Loucy (cell line): ENCODE results near the gene SMARCA1.

ENCODE experiments used
- H2AFZ ChIP-seq: fragments of 200-600 bp; sonication (generic); 2 replicates; pipeline ENCODE4 v1.6.0; 2016; ENCODE audit warnings: antibody characterized with exemption, mild to moderate bottlenecking, low read length, moderate library complexity
- H3F3A ChIP-seq: fragments of 200-600 bp; 2 replicates; pipeline ENCODE4 v1.6.0; 2016; ENCODE audit warnings: antibody characterized with exemption, low read depth, mild to moderate bottlenecking
- H3K27me3 ChIP-seq: fragments of 200-600 bp; sonication (generic); 2 replicates; pipeline ENCODE4 v1.6.1; 2014; ENCODE audit warnings: low read length, mild to moderate bottlenecking; ENCODE audit not compliant: insufficient read depth, poor library complexity, severe bottlenecking
- H3K36me3 ChIP-seq: fragments of 200-600 bp; sonication (generic); 2 replicates; pipeline ENCODE4 v1.6.1; 2016; ENCODE audit warnings: low read length; ENCODE audit not compliant: insufficient read depth
- H3K4me1 ChIP-seq: fragments of 200-600 bp; sonication (generic); 2 replicates; pipeline ENCODE4 v1.5.1; 2014; ENCODE audit warnings: low read length, mild to moderate bottlenecking; ENCODE audit not compliant: insufficient read depth, poor library complexity, severe bottlenecking
- H3K4me2 ChIP-seq: fragments of 200-600 bp; sonication (generic); 2 replicates; pipeline ENCODE4 v1.6.0; 2014; ENCODE audit warnings: antibody characterized with exemption, low read length, low read depth, mild to moderate bottlenecking; ENCODE audit not compliant: poor library complexity, severe bottlenecking
- H3K4me3 ChIP-seq: fragments of 200-600 bp; sonication (generic); 2 replicates; pipeline ENCODE4 v1.5.1; 2014; ENCODE audit warnings: low read length, mild to moderate bottlenecking, mixed read lengths; ENCODE audit not compliant: poor library complexity, severe bottlenecking
- H3K79me2 ChIP-seq: fragments of 200-600 bp; sonication (generic); 2 replicates; pipeline ENCODE4 v1.6.1; 2014; ENCODE audit warnings: low read length; ENCODE audit not compliant: insufficient read depth
- H3K9ac ChIP-seq: fragments of 200-600 bp; sonication (generic); 2 replicates; pipeline ENCODE4 v1.6.0; 2014; ENCODE audit warnings: mild to moderate bottlenecking, low read depth, low read length, moderate library complexity; ENCODE audit not compliant: poor library complexity, severe bottlenecking
- H3K9me2 ChIP-seq: fragments of 200-600 bp; sonication (generic); replicated peaks from 2 replicates; pipeline ENCODE4 v1.6.1; 2016; ENCODE audit warnings: low read depth, low read length, mixed read lengths
- H3K9me3 ChIP-seq: fragments of 200-600 bp; sonication (generic); 2 replicates; pipeline ENCODE4 v1.6.1; 2014; ENCODE audit warnings: mild to moderate bottlenecking, antibody characterized with exemption, low read length, low read depth; ENCODE audit not compliant: insufficient read depth
- H4K20me1 ChIP-seq: fragments of 200-600 bp; sonication (generic); 2 replicates; pipeline ENCODE4 v1.6.0; 2014; ENCODE audit warnings: antibody characterized with exemption, low read length, mild to moderate bottlenecking; ENCODE audit not compliant: insufficient read depth, poor library complexity, severe bottlenecking
- EZH2phosphoT487 ChIP-seq: fragments of 200-600 bp; IDR thresholded peaks from 2 replicates; pipeline ENCODE4 v1.6.1; 2018; ENCODE audit warnings: antibody characterized with exemption, mild to moderate bottlenecking, moderate library complexity, borderline replicate concordance
- TF ChIP-seq, protein P1 (sequence below): fragments of 200-600 bp; sonication (generic); conservative IDR thresholded peaks from 2 replicates; pipeline ENCODE4 v1.5.1; 2014; ENCODE audit warnings: mild to moderate bottlenecking, antibody characterized with exemption, low read length

The SMARCA1 gene

GRCh38 chrX:129461801-129462456, 61.4 kb downstream of the SMARCA1 start:
- H4K20me1 ChIP-seq: no peaks in the 10 kb centered on the region
- H3K9me3 ChIP-seq: no peaks in the 10 kb centered on the region
- no peaks in the 10 kb centered on the region for H3K36me3 ChIP-seq
- no peaks in the 10 kb centered on the region for H3F3A ChIP-seq
- no peaks in the 10 kb centered on the region for H3K4me1 ChIP-seq
- no peak overlapping the region for H3K4me2 ChIP-seq
- no peak overlapping the region for H3K4me3 ChIP-seq
- H3K9ac ChIP-seq: no peak overlapping the region
- H3K9me2 ChIP-seq: no peaks in the 10 kb centered on the region
- H2AFZ ChIP-seq: peak overlapping the region; percentile 67; the same call in 1 of the 2 replicates
- TF ChIP-seq, protein P1, sequence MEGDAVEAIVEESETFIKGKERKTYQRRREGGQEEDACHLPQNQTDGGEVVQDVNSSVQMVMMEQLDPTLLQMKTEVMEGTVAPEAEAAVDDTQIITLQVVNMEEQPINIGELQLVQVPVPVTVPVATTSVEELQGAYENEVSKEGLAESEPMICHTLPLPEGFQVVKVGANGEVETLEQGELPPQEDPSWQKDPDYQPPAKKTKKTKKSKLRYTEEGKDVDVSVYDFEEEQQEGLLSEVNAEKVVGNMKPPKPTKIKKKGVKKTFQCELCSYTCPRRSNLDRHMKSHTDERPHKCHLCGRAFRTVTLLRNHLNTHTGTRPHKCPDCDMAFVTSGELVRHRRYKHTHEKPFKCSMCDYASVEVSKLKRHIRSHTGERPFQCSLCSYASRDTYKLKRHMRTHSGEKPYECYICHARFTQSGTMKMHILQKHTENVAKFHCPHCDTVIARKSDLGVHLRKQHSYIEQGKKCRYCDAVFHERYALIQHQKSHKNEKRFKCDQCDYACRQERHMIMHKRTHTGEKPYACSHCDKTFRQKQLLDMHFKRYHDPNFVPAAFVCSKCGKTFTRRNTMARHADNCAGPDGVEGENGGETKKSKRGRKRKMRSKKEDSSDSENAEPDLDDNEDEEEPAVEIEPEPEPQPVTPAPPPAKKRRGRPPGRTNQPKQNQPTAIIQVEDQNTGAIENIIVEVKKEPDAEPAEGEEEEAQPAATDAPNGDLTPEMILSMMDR: no peak
- no peak for TF ChIP-seq EZH2phosphoT487
- no peaks in the 10 kb centered on the region for H3K79me2 ChIP-seq
- H3K27me3 ChIP-seq: no peaks in the 10 kb centered on the region

DNA sequence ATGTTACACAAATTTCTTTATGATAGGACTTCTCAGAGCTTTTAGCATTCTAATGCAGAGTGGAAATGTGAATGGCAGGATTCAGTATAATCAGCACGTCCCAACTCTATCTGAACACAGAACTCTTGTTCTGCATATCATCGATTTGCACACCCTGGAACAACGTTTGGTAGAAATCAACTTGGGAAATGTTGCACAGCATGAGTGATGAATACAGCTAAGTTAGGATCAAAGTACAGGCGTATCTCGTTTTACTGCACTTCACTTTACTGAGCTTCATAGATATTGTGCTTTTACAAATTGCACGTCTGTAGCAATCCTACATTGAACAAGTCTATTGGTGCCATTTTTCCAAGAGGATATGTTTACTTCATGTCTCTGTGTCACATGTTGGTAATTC, 70.8 kb downstream of the SMARCA1 start:
- Histone ChIP-seq H3K36me3 (no peaks in the 10 kb centered on the region), H3K9me3 (no peaks in the 10 kb centered on the region), H3K4me3 (no peak overlapping the region), H3K9me2 (no peaks in the 10 kb centered on the region), H3K79me2 (no peaks in the 10 kb centered on the region), H2AFZ (no peak overlapping the region), H3F3A (no peaks in the 10 kb centered on the region), H3K9ac (no peak overlapping the region), H3K27me3 (no peaks in the 10 kb centered on the region), H3K4me1 (no peaks in the 10 kb centered on the region), H4K20me1 (no peaks in the 10 kb centered on the region), H3K4me2 (no peak overlapping the region)
- no peak for TF ChIP-seq EZH2phosphoT487
- TF ChIP-seq, protein P1: no peak

DNA sequence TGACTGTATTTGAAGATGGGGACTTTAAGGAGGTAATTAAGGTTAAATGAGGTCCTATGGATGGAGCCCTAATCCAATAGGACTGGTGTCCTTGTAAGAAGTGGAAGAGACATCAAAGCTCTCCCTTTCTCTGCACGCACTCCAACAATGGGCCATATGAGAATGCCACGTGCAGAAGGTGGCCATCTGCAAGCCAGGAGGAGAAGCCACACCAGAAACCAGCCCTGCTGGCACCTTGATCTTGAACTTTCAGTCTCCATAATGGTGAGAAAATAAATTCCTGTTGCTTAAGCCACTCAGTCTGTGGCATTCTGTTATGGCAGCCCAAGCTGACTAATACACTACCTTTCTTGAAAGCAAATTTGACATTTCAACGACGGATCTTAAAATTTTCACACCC, 73.2 kb downstream of the SMARCA1 start:
- Histone ChIP-seq H4K20me1 (no peaks in the 10 kb centered on the region), H3K27me3 (no peaks in the 10 kb centered on the region), H3K4me1 (no peaks in the 10 kb centered on the region), H3K79me2 (no peaks in the 10 kb centered on the region), H3K36me3 (no peaks in the 10 kb centered on the region), H3K9me2 (no peaks in the 10 kb centered on the region), H2AFZ (no peak overlapping the region), H3K4me2 (no peak overlapping the region), H3K9me3 (no peaks in the 10 kb centered on the region), H3F3A (no peaks in the 10 kb centered on the region), H3K9ac (no peak overlapping the region), H3K4me3 (no peak overlapping the region)
- TF ChIP-seq EZH2phosphoT487: no peak
- TF ChIP-seq, protein P1: no peak
